ENCODE measurements around the gene REXO1. TPM values are rescaled to one million over a fixed set of nuclear protein-coding genes. Genes with fewer than 3 reads are reported as not detected.
A peak's percentile ranks its signal among the peaks of the same experiment; 100 is the strongest.

REXO1 gene
- total RNA-seq, 2 experiments from 2014 or later: 39.8 to 47.6 TPM

- CTCF ChIA-PET: interaction anchor here (0.6 to 2.1 kb wide), 4 partner anchors 8 to 39 kb away, joined by 3 to 6 read pairs (median 6); partner anchors contain the start of gene ABHD17A
- intact Hi-C loops (cut with micrococcal nuclease): loop anchor here (1.0 to 5.0 kb wide), 9 partner anchors 9 to 457 kb away; partner anchors contain the start of genes ABHD17A, ADAT3, DAZAP1 and DOT1L
- H3K27ac Mint-ChIP-seq: peak overlapping the region; percentile 72
- no peaks in the 10 kb centered on the region for H3K27me3 Mint-ChIP-seq (ENCODE audit: low read depth)
- DNase-seq: peak; percentile 93
- H3K9me3 Mint-ChIP-seq: no peaks in the 10 kb centered on the region
- no peaks in the 10 kb centered on the region for H3K36me3 Mint-ChIP-seq (ENCODE audit: low read depth)
- H3K4me3 Mint-ChIP-seq: peak overlapping the region; percentile 75
- peaks cover 34% of the 10 kb centered on the region for H3K4me1 Mint-ChIP-seq (ENCODE audit: low read depth)
These were observed 15.6 kb upstream of the REXO1 start for GRCh38 chr19:1863638-1864479.

- peaks cover 38% of the 10 kb centered on the region for H3K4me1 Mint-ChIP-seq (ENCODE audit: low read depth)
- H3K27ac Mint-ChIP-seq: peak within 1 kb of the TSS; percentile 84
- CTCF ChIA-PET: no interaction called here
- no peaks in the 10 kb centered on the region for H3K36me3 Mint-ChIP-seq (ENCODE audit: low read depth)
- no peaks in the 10 kb centered on the region for H3K9me3 Mint-ChIP-seq
- no peak for DNase-seq
- peak within 1 kb of the TSS; percentile 90 for H3K4me3 Mint-ChIP-seq
- H3K27me3 Mint-ChIP-seq (ENCODE audit: low read depth): no peaks in the 10 kb centered on the region
- intact Hi-C loops (cut with micrococcal nuclease): loop anchor here (1.0 to 5.0 kb wide), 5 partner anchors 8 to 456 kb away; partner anchors contain the start of genes DAZAP1, DOT1L, IZUMO4 and MBD3
These were observed 15.0 kb upstream of the REXO1 start, which contains the start of gene KLF16 for GRCh38 chr19:1863328-1863637. Gene KLF16 (minus strand): TSS chr19:1863579. CDS start chr19:1863497, 82 bp downstream.

- Mint-ChIP-seq H3K36me3 (ENCODE audit: low read depth) (no peaks in the 10 kb centered on the region), H3K27me3 (ENCODE audit: low read depth) (no peaks in the 10 kb centered on the region), H3K27ac (peak overlapping the region; percentile 84), H3K9me3 (no peaks in the 10 kb centered on the region), H3K4me3 (peak overlapping the region; percentile 90), H3K4me1 (ENCODE audit: low read depth) (peaks cover 42% of the 10 kb centered on the region)
- CTCF ChIA-PET: no interaction called here
- intact Hi-C loops (cut with micrococcal nuclease): loop anchor here (1.0 to 5.0 kb wide), 5 partner anchors 7 to 455 kb away; partner anchors contain the start of genes DAZAP1, DOT1L, IZUMO4 and MBD3
- DNase-seq: no peak
These were observed 14.4 kb upstream of the REXO1 start for GRCh38 chr19:1862424-1863327.

- no peak for DNase-seq
- H3K9me3 Mint-ChIP-seq: no peaks in the 10 kb centered on the region
- intact Hi-C loops (cut with micrococcal nuclease): loop anchor here (5.0 kb wide), 4 partner anchors 235 to 455 kb away; partner anchors contain the start of genes DAZAP1, DOT1L, IZUMO4 and MBD3
- peaks cover 43% of the 10 kb centered on the region for H3K4me1 Mint-ChIP-seq (ENCODE audit: low read depth)
- CTCF ChIA-PET: no interaction called here
- peak overlapping the region; percentile 90 for H3K4me3 Mint-ChIP-seq
- peak overlapping the region; percentile 84 for H3K27ac Mint-ChIP-seq
- no peaks in the 10 kb centered on the region for H3K36me3 Mint-ChIP-seq (ENCODE audit: low read depth)
- H3K27me3 Mint-ChIP-seq (ENCODE audit: low read depth): no peaks in the 10 kb centered on the region
These were observed 13.8 kb upstream of the REXO1 start for GRCh38 chr19:1862068-1862423.

GRCh38 chr19:1861599-1862031, 13.3 kb upstream of the REXO1 start:
- DNase-seq: no peak
- peak overlapping the region; percentile 90 for H3K4me3 Mint-ChIP-seq
- H3K9me3 Mint-ChIP-seq: no peaks in the 10 kb centered on the region
- H3K27me3 Mint-ChIP-seq (ENCODE audit: low read depth): no peaks in the 10 kb centered on the region
- CTCF ChIA-PET: no interaction called here
- intact Hi-C loops (cut with micrococcal nuclease): loop anchor here (5.0 kb wide), 4 partner anchors 236 to 454 kb away; partner anchors contain the start of genes DAZAP1, DOT1L, IZUMO4 and MBD3
- H3K27ac Mint-ChIP-seq: peak overlapping the region; percentile 60
- H3K36me3 Mint-ChIP-seq (ENCODE audit: low read depth): no peaks in the 10 kb centered on the region
- H3K4me1 Mint-ChIP-seq (ENCODE audit: low read depth): peaks cover 41% of the 10 kb centered on the region

- no peaks in the 10 kb centered on the region for H3K27me3 Mint-ChIP-seq (ENCODE audit: low read depth)
- no peak for DNase-seq
- H3K4me1 Mint-ChIP-seq (ENCODE audit: low read depth): peaks cover 46% of the 10 kb centered on the region
- no peaks in the 10 kb centered on the region for H3K9me3 Mint-ChIP-seq
- CTCF ChIA-PET: no interaction called here
- peak overlapping the region; percentile 60 for H3K27ac Mint-ChIP-seq
- H3K4me3 Mint-ChIP-seq: peak overlapping the region; percentile 90
- no peaks in the 10 kb centered on the region for H3K36me3 Mint-ChIP-seq (ENCODE audit: low read depth)
- intact Hi-C loops (cut with micrococcal nuclease): loop anchor here (5.0 kb wide), 4 partner anchors 236 to 454 kb away; partner anchors contain the start of genes DAZAP1, DOT1L, IZUMO4 and MBD3
These were observed 12.7 kb upstream of the REXO1 start for GRCh38 chr19:1860821-1861598.

- Mint-ChIP-seq H3K9me3 (no peaks in the 10 kb centered on the region), H3K27ac (no peak overlapping the region), H3K27me3 (ENCODE audit: low read depth) (no peaks in the 10 kb centered on the region), H3K4me3 (no peak overlapping the region), H3K4me1 (ENCODE audit: low read depth) (peaks cover 45% of the 10 kb centered on the region), H3K36me3 (ENCODE audit: low read depth) (no peaks in the 10 kb centered on the region)
- peak; percentile 66 for DNase-seq
- CTCF ChIA-PET: no interaction called here
- intact Hi-C loops (cut with micrococcal nuclease): loop anchor here (5.0 kb wide), 4 partner anchors 237 to 453 kb away; partner anchors contain the start of genes DAZAP1, DOT1L, IZUMO4 and MBD3
These were observed 11.9 kb upstream of the REXO1 start for GRCh38 chr19:1860042-1860775.

GRCh38 chr19:1859331-1859781, 11.1 kb upstream of the REXO1 start:
- Mint-ChIP-seq H3K4me1 (ENCODE audit: low read depth) (peaks cover 53% of the 10 kb centered on the region), H3K27me3 (ENCODE audit: low read depth) (no peaks in the 10 kb centered on the region), H3K27ac (peak overlapping the region; percentile 50), H3K4me3 (no peak overlapping the region), H3K36me3 (ENCODE audit: low read depth) (no peaks in the 10 kb centered on the region), H3K9me3 (no peaks in the 10 kb centered on the region)
- no peak for DNase-seq
- CTCF ChIA-PET: interaction anchor here (2.5 kb wide), 1 partner anchor 10 kb away, joined by 10 read pairs; the partner anchor contains the start of gene REXO1
- intact Hi-C loops (cut with micrococcal nuclease): loop anchor here (5.0 kb wide), 1 partner anchor 293 kb away; the partner anchor contains the start of gene AP3D1

GRCh38 chr19:1858412-1859081, 10.3 kb upstream of the REXO1 start:
- no peaks in the 10 kb centered on the region for H3K27me3 Mint-ChIP-seq (ENCODE audit: low read depth)
- intact Hi-C loops (cut with micrococcal nuclease): loop anchor here (5.0 kb wide), 1 partner anchor 294 kb away; the partner anchor contains the start of gene AP3D1
- H3K4me1 Mint-ChIP-seq (ENCODE audit: low read depth): peaks cover 55% of the 10 kb centered on the region
- H3K27ac Mint-ChIP-seq: peak overlapping the region; percentile 71
- H3K4me3 Mint-ChIP-seq: peak overlapping the region; percentile 21
- no peaks in the 10 kb centered on the region for H3K9me3 Mint-ChIP-seq
- CTCF ChIA-PET: interaction anchor here (1.4 to 2.5 kb wide), 3 partner anchors 9 to 39 kb away, joined by 5 to 10 read pairs (median 8); partner anchors contain the start of gene REXO1
- no peak for DNase-seq
- no peaks in the 10 kb centered on the region for H3K36me3 Mint-ChIP-seq (ENCODE audit: low read depth)

- H3K27ac Mint-ChIP-seq: peak overlapping the region; percentile 71
- H3K36me3 Mint-ChIP-seq (ENCODE audit: low read depth): peaks cover 2% of the 10 kb centered on the region
- CTCF ChIA-PET: interaction anchor here (1.4 to 2.5 kb wide), 3 partner anchors 9 to 39 kb away, joined by 5 to 10 read pairs (median 8); partner anchors contain the start of gene REXO1
- intact Hi-C loops (cut with micrococcal nuclease): loop anchor here (5.0 kb wide), 1 partner anchor 295 kb away; the partner anchor contains the start of gene AP3D1
- DNase-seq: no peak
- H3K4me3 Mint-ChIP-seq: peak overlapping the region; percentile 65
- H3K27me3 Mint-ChIP-seq (ENCODE audit: low read depth): no peaks in the 10 kb centered on the region
- H3K4me1 Mint-ChIP-seq (ENCODE audit: low read depth): peaks cover 62% of the 10 kb centered on the region
- no peaks in the 10 kb centered on the region for H3K9me3 Mint-ChIP-seq
These were observed 9.5 kb upstream of the REXO1 start for GRCh38 chr19:1857648-1858326.
